IMR-90 (cell line): ENCODE measurements around the gene AGTR1.

Experiments
- BHLHE40 ChIP-seq: fragments of 150-350 bp; IDR thresholded peaks from 2 replicates; pipeline ENCODE4 v1.6.1; 2016; ENCODE audit warnings: mild to moderate bottlenecking, low read depth, low read length
- USF2 ChIP-seq: fragments of 150-350 bp; IDR thresholded peaks from 2 replicates; pipeline ENCODE4 v1.6.1; 2017; ENCODE audit warnings: mild to moderate bottlenecking, antibody characterized with exemption, low read length, low read depth

GRCh38 chr3:148755570-148755969, 57.9 kb downstream of the AGTR1 start:
- TF ChIP-seq USF2: no peak
- TF ChIP-seq BHLHE40: no peak
